Stomach (tissue), 9 donors: ENCODE data around the gene FNBP1. TPM values are rescaled to one million over a fixed set of nuclear protein-coding genes. Genes with fewer than 3 reads are reported as not detected.
"Not testable (repeated sequence)": the region's sequence is repeated elsewhere in the genome, so short reads cannot be mapped to it uniquely, and the experiment has no call there.

Source experiments
- DNase-seq, 2 donors: peaks; one replicate each; pipeline versions ENCODE4 v3.0.0 to v3.0.0-alpha.2; 2013 to 2019
- H3K27ac ChIP-seq, 5 donors: fragments of 200-600 bp in 4 of 5; sonication (generic) in 4 of 5; one replicate each; pipeline ENCODE4 v1.5.1; 2013 to 2019; ENCODE audit warnings: mild to moderate bottlenecking in 1 of 5, moderate library complexity in 1 of 5
- H3K27me3 ChIP-seq, 3 donors: fragments of 200-600 bp; sonication (generic); one replicate each; pipeline ENCODE4 v1.5.1; 2017 to 2019; ENCODE audit warnings: mixed run types in 1 of 3
- H3K36me3 ChIP-seq, 4 donors: fragments of 200-600 bp; sonication (generic); 1 replicate in 3 of 4; 2 replicates in 1 of 4; pipeline ENCODE4 v1.5.1; 2016 to 2019
- H3K4me1 ChIP-seq, 4 donors: fragments of 200-600 bp; sonication (generic); one replicate each; pipeline ENCODE4 v1.5.1; 2016 to 2019
- H3K4me3 ChIP-seq, 4 donors: fragments of 200-600 bp; sonication (generic) in 3 of 4; one replicate each; pipeline ENCODE4 v1.5.1; 2016 to 2019; ENCODE audit warnings: mild to moderate bottlenecking in 1 of 4
- H3K9me3 ChIP-seq, 4 donors: fragments of 200-600 bp; sonication (generic); one replicate each; pipeline ENCODE4 v1.5.1; 2016 to 2019
- EP300 ChIP-seq: sonication (generic); formaldehyde crosslinking; IDR thresholded peaks from one replicate; pipeline ENCODE4 v1.6.1; 2017; ENCODE audit warnings: antibody characterized with exemption
- POLR2A ChIP-seq, 4 donors: fragments of 450-650 bp; IDR thresholded peaks; one replicate each; pipeline ENCODE4 v1.6.1; 2016; ENCODE audit warnings: antibody characterized with exemption in 4 of 4, control low read depth in 2 of 4, mild to moderate bottlenecking in 1 of 4, moderate library complexity in 1 of 4
- POLR2AphosphoS5 ChIP-seq, 3 donors: sonication (generic); formaldehyde crosslinking; IDR thresholded peaks; one replicate each; pipeline ENCODE4 v1.6.1; 2016; ENCODE audit warnings: antibody characterized with exemption in 3 of 3
- WGBS, 5 donors: extraction: QIAGEN DNeasy Blood & Tissue Kit in 3 of 5; methylation state at CpG; one replicate each; pipeline versions ENCODE4 v1.1.5 to v1.1.7; 2013 to 2018; 5-methylcytosine and 5-hydroxymethylcytosine counted together
- intact Hi-C: fragments of 100-400 bp; cut with DNase I; formaldehyde crosslinking; loops from one replicate; pipeline ENCODE4 v1.15.1; 2023; ENCODE audit warnings: low total_unique reads
- polyA plus RNA-seq, 3 donors: library from polyadenylated mRNA; stranded (reverse); fragments of 200-250 nt; gene quantifications; one replicate each; pipeline ENCODE4 v1.2.3, GENCODE V29; 2013
- total RNA-seq, 5 donors: library from RNA; depleted of rRNA; stranded (reverse); fragments of >200 nt; gene quantifications; one replicate each; pipeline versions ENCODE4 v1.1.0 to v1.2.3, GENCODE V29; 2014 to 2016
- TF ChIP-seq, protein P1 (sequence below), 7 experiments: fragments of 450-650 bp in 4 of 7; fragments of 200-600 bp in 3 of 7; sonication (generic) in 3 of 7; IDR thresholded peaks; one replicate each; pipeline ENCODE4 v1.5.1; 2016 to 2019; ENCODE audit warnings: antibody characterized with exemption in 7 of 7, control low read depth in 2 of 7, mild to moderate bottlenecking in 1 of 7
- donor health status: healthy with polysubstance abuse.
- donor health status: Bipolar disorder and iron deficiency.
- donor health status: healthy.

The FNBP1 gene
- total and polyA plus RNA-seq, 8 donors = 9.0 to 129 (median 57.3) TPM

DNA sequence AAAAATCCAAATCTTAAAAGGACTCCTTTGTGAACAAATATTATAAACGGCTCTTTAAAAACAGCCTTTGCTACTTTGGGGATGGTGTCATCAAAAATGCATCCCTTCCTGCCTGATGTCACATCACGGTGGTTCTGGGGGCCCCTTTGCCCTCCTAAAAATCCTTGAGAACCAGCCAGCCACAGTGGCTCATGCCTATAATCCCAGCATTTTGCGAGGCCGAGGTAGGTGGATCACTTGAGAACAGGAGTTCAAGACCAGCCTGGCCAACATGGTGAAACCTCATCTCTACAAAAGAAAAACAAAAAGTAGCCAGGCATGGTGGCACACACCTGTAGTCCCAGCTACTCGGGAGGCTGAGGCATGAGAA is 43.9 kb downstream of the FNBP1 start:
- TF ChIP-seq EP300 (no peak), POLR2A (IDR thresholded peaks at IDR 0.05) (no peak), POLR2AphosphoS5 (IDR thresholded peaks at IDR 0.05) (no peak)
- H3K36me3 ChIP-seq = peaks cover 0 to 3% (median 1%) of the 10 kb centered on the region in 4 donors
- H3K27ac ChIP-seq = peak overlapping the region in 4 of 5 donors; percentile 2 to 51 (median 26)
- DNase-seq = no peak
- H3K4me1 ChIP-seq = peaks cover 13 to 78% (median 45%) of the 10 kb centered on the region in 4 donors
- WGBS, 5 donors = 71 to 82% (median 80%) methylated on average over 5 of the region's 5 CpGs
- H3K9me3 ChIP-seq = no peaks in the 10 kb centered on the region
- no peak overlapping the region for H3K4me3 ChIP-seq
- intact Hi-C loops = no loop called here
- no peaks in the 10 kb centered on the region for H3K27me3 ChIP-seq

DNA sequence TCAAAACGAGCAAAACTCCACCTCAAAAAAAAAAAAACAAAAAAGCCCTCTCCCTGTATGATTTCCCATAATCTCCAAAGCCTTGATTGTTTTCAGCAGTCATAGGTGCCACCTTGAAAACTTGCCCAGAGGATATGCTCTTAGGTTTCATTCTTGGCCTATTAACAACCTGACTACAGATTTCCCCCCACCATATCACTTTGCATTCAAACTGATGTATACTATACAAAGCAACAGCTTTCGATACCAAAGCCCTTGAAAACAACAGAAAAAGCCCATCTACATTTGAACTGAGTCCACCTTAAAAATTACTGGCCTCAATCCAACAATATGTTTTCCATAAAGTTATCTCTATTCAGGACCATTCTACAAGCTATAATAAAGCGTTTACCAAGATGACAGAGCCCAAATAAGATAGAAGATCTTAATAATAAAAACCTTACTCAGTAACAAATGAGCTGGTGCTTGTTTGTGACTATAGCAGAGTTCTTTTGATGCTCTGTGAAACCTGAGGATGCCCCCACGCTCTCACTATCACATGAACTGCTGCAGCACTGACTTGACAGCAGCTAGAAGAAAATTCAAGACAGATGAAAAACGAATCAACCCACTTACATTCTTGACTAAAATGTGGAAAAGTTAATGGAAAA is 44.4 kb downstream of the FNBP1 start:
- no peak for DNase-seq
- WGBS, 5 donors = 54 to 63% (median 61%) methylated on average over 5 of the region's 5 CpGs
- Histone ChIP-seq H3K4me3 (no peak overlapping the region), H3K9me3 (no peaks in the 10 kb centered on the region), H3K4me1 (peaks cover 13 to 79% (median 44%) of the 10 kb centered on the region in 4 donors), H3K36me3 (peaks cover 0 to 8% (median 3%) of the 10 kb centered on the region in 4 donors), H3K27me3 (no peaks in the 10 kb centered on the region), H3K27ac (peak overlapping the region in 4 of 5 donors; percentile 2 to 51 (median 28))
- TF ChIP-seq POLR2AphosphoS5 (IDR thresholded peaks at IDR 0.05) (no peak), EP300 (no peak), POLR2A (IDR thresholded peaks at IDR 0.05) (no peak)
- TF ChIP-seq, protein P1, sequence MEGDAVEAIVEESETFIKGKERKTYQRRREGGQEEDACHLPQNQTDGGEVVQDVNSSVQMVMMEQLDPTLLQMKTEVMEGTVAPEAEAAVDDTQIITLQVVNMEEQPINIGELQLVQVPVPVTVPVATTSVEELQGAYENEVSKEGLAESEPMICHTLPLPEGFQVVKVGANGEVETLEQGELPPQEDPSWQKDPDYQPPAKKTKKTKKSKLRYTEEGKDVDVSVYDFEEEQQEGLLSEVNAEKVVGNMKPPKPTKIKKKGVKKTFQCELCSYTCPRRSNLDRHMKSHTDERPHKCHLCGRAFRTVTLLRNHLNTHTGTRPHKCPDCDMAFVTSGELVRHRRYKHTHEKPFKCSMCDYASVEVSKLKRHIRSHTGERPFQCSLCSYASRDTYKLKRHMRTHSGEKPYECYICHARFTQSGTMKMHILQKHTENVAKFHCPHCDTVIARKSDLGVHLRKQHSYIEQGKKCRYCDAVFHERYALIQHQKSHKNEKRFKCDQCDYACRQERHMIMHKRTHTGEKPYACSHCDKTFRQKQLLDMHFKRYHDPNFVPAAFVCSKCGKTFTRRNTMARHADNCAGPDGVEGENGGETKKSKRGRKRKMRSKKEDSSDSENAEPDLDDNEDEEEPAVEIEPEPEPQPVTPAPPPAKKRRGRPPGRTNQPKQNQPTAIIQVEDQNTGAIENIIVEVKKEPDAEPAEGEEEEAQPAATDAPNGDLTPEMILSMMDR (IDR thresholded peaks at IDR 0.05) = no peak
- intact Hi-C loops = no loop called here

DNA sequence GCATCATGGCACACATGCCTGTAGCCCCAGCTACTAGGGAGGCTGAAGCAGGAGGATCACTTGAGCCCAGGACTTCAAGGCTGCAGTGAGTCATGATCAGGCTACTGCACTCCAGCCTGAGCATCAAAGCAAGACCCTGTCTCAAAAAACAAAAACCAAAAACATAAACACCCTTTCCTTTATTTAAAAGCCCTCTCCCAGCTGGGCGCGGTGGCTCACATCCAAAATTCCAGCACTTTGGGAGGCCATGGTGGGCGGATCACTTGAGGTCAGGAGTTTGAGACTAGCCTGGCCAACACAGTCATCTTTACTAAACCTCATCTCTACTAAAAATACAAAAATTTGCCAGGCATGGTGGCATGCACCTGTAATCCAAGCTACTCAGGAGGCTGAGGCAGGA is 45.3 kb downstream of the FNBP1 start:
- H3K36me3 ChIP-seq, H3K27me3 ChIP-seq, H3K9me3 ChIP-seq, intact Hi-C loops, H3K4me3 ChIP-seq, DNase-seq: not testable (repeated sequence)
- WGBS, 5 donors = 90 to 97% (median 94%) methylated on average over 3 of the region's 3 CpGs
- peaks cover 13 to 73% (median 44%) of the 10 kb centered on the region in 4 donors for H3K4me1 ChIP-seq
- H3K27ac ChIP-seq = peak overlapping the region in 3 of 5 donors; percentile 16 to 84 (median 83)

DNA sequence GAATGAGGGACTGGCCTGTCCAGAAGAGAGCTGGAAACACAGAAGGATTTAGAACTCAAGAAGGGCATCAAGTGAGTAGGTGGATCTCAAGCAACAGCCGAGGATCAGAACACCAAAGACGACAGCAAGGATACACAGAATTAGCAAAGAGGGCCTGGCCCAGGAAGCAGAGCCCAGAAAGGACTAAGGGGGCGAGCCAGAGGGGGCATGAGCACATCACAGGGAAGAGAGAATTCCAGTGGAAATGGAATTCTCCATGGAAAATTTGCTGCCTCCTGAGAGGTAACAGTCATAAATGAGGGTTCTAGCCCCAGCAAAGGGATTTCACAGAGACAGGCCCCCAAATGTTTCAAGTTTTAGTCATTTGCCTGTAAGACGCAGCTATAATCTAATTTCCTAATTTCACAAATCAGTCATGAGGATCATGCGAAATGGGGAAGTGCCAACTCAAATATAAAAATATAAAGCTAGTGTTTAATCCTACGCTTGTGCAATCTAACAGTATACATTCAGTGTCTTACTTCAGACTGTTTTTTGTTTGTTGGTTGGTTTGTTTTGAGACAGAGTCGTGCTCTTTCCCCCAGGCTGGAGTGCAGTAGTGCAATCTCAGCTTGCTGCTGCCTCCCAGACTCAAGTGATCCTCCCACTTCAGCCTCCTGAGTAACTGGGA is 46.7 kb downstream of the FNBP1 start:
- TF ChIP-seq POLR2A (IDR thresholded peaks at IDR 0.05) (no peak), EP300 (no peak), POLR2AphosphoS5 (IDR thresholded peaks at IDR 0.05) (no peak)
- TF ChIP-seq, protein P1 (IDR thresholded peaks at IDR 0.05) = no peak
- Histone ChIP-seq H3K4me3 (no peak overlapping the region), H3K27me3 (no peaks in the 10 kb centered on the region), H3K27ac (peak overlapping the region in 4 of 5 donors; percentile 68 to 85 (median 84)), H3K36me3 (peaks cover 0 to 10% (median 3%) of the 10 kb centered on the region in 4 donors), H3K4me1 (peaks cover 13 to 74% (median 46%) of the 10 kb centered on the region in 4 donors), H3K9me3 (no peaks in the 10 kb centered on the region)
- intact Hi-C loops = no loop called here
- DNase-seq = no peak
- WGBS, 5 donors = 61 to 81% (median 72%) methylated on average over 7 of the region's 7 CpGs

DNA sequence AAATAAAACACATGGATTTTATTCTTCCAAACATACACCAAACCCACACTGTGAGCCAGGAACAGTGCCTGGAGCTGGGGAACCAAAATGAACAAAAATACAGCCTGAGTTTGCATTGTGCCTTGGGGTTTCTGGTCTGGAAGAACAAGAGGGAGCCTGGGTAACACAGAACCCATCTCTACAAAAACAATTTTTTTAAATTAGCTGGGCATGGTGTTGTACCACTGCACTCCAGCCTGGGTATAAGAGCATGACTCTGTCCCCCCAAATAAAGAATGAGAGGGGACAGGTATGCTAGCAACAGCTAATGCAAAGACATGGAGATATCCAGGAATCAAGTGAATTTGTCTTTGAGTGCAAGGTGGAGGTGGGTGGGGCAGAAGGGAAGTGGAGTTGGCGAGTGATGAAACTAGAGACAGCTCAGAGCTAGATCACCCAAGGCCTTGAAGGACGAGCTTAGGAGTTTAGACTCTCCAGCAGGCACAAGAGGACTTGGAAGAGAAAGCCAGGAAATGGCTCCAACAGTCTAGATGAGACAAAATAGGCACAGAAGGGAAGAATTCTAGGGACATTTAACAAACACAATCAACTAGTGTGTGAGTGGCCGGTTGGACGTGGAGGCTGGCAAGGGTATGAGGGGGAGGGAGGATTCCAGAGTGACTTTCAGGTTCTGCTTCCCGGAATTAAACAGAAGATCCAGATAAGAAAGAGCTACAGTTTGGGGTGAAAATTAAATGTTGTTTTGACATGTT is 47.4 kb downstream of the FNBP1 start:
- 26 to 51% (median 43%) methylated on average over 5 of the region's 5 CpGs for WGBS, 5 donors
- intact Hi-C loops = no loop called here

More for the DNA sequence above, 47.4 kb downstream of the FNBP1 start:
- H3K9me3 ChIP-seq = no peaks in the 10 kb centered on the region
- H3K4me3 ChIP-seq = no peak overlapping the region
- no peaks in the 10 kb centered on the region for H3K27me3 ChIP-seq
- DNase-seq = no peak
- H3K36me3 ChIP-seq = peaks cover 0 to 12% (median 3%) of the 10 kb centered on the region in 4 donors
- no peak for TF ChIP-seq POLR2A (IDR thresholded peaks at IDR 0.05)
- TF ChIP-seq POLR2AphosphoS5 (IDR thresholded peaks at IDR 0.05) = no peak
- no peak for TF ChIP-seq EP300
- TF ChIP-seq, protein P1 (IDR thresholded peaks at IDR 0.05) = no peak
- H3K27ac ChIP-seq = peak overlapping the region in 4 of 5 donors; percentile 68 to 85 (median 84)
- peaks cover 13 to 70% (median 50%) of the 10 kb centered on the region in 4 donors for H3K4me1 ChIP-seq
